ENCODE results near the gene VCL.

Gene VCL

DNA sequence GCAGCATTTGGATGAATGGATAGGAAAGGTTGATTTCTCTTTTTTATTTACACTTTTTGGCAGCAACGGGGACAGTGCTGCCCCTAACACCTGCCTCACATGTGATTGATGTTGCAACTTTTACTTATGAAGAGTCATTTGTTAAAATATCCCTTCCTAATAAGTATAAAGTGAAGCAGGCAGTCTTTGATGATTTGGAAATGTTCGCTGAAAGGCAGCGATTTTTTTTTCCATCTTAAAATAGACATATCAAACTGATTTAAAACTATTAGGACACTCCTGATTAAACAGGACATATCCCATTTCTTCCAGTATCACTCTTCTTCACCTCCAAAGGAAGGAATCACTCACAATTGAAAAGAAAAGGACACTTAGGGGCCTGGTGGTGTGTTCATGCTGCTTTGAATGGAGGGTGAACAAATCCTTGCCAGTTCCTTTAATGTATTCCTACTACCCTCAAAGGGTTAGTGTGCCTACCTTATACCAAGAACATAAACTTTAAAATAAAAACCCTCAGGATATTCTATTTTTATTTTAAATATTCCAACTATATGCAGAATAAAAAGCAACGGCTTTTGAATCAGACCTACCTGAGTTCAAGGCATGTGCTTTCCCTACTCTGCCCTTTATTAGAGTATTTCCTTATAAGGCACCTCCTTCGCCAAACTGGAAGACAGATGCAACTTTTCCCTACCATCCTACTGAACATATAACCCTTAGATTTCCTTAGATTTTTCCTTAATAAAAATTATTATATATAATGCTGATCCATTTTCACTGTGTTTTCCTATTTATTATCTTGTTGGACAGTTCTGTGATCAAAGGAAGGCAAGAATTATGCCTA is 154.2 kb downstream of the VCL start:
- no peak for DNase-seq (ENCODE audit: low read depth)

DNA sequence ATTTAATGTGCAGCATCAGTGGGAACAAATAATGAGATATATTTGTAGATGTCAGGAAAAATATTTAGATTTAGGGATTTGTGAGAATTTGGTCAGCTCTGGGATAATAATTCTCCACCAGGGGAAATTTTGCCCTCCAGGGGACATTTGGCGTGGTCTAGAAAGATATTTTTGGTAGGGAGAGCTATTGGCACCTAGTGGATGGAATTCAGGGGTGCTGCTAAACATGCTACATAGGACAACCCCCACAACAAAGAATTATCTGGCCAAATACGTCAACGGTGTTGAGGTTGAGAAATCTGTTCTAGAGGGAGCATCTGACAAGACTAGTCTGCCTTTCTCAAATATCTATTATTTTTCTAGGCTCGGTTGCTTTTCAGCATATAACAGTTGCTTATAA is 155.2 kb downstream of the VCL start:
- DNase-seq (ENCODE audit: low read depth) = peak; percentile 17

- DNase-seq (ENCODE audit: low read depth) = no peak
Measured at GRCh38 chr10:74153676-74154075, 155.8 kb downstream of the VCL start.

DNA sequence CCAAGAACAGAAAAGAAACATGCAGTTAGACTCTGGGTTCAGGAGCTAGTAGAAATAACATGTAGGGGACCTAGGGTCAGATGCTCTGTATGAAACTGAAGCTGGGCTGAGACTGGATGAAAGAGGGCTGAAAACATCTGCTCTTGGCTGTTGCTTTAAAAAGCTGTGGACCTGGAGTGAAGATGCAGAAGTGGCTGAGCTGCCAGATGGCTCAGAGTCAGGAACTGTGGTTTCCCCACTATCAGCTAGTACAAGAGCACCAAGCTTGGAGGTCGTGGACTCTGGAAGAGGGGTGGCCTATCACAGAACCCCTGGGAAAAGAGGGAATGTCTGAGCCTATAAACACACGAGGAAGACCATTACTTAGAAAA is 159.0 kb downstream of the VCL start:
- no peak for DNase-seq (ENCODE audit: low read depth)

DNA sequence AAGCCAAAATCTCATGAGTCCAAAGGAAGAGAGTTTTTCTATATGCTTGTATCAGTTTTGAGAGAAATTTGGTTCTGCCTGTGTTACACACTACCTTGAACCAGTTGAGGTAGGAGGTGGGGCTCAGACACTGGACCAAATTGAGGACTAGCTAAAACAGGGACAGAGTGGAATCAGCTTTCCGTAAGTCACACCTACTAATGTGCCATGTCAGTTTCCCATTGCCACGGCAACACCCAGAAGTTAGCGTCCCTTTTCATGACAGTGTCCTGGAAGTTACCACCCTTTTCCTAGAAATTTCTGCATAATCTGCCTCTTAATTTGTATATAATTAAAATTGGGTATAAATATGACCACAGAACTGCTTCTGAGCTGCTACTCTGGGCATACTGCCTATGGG is 162.1 kb downstream of the VCL start:
- DNase-seq (ENCODE audit: low read depth) = no peak

- DNase-seq (ENCODE audit: low read depth) = no peak
Measured at GRCh38 chr10:74163319-74164068, 165.6 kb downstream of the VCL start.

GRCh38 chr10:74164716-74165529 is 167.0 kb downstream of the VCL start:
- DNase-seq (ENCODE audit: low read depth) = no peak

DNA sequence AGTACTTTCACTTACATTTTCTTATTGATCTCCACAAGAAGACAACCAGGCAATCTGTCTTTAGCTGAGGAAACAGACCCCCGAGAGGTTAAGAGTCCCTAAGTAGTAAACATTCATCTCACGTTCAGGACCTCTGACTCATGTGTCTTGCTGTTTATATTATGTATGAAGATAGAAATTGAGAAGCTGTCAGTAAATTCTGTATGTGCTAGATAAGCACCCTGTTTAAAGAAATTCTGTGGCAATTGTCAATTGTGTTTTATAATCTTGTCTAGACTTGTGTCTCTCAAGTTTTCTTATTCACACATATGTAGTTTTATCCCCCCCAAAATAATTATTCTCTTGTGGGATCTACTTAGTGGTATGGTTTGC is 167.6 kb downstream of the VCL start:
- DNase-seq (ENCODE audit: low read depth) = no peak

GRCh38 chr10:74167443-74167842 is 169.5 kb downstream of the VCL start:
- DNase-seq (ENCODE audit: low read depth) = no peak

Data from GM04503 (cell line).